CD4-positive, CD25-positive, alpha-beta regulatory T cell (primary cell): Measurements from ENCODE around the gene BLOC1S1. TPM values are rescaled to one million over a fixed set of nuclear protein-coding genes. Genes with fewer than 3 reads are reported as not detected.

Source experiments
- ATAC-seq, 2 donors: fragments of 150-1000 bp; cut with Tn5 transposase; one replicate each; pipeline ENCODE4 v1.10.0; 2021; ENCODE audit warnings: low read depth in 2 of 2, moderate number of reproducible peaks in 2 of 2, moderate library complexity in 1 of 2
- DNase-seq, 3 donors: peaks; one replicate each; pipeline versions ENCODE4 v3.0.0 to v3.0.0-alpha.2; 2012 to 2022; ENCODE audit warnings: mixed read lengths in 1 of 3
- H3K27ac ChIP-seq: one replicate; pipeline ENCODE4 v1.7.0; 2013; ENCODE audit warnings: mild to moderate bottlenecking, low read length; ENCODE audit not compliant: insufficient read depth, poor library complexity, severe bottlenecking
- H3K27me3 ChIP-seq: one replicate; pipeline ENCODE4 v1.7.0; 2013; ENCODE audit warnings: low read length; ENCODE audit not compliant: control insufficient read depth, insufficient read depth
- H3K36me3 ChIP-seq: one replicate; pipeline ENCODE4 v1.7.0; 2013; ENCODE audit warnings: mild to moderate bottlenecking, low read length, moderate library complexity; ENCODE audit not compliant: control insufficient read depth, insufficient read depth
- H3K4me1 ChIP-seq: 2 replicates; pipeline ENCODE4 v1.7.0; 2013; ENCODE audit warnings: mild to moderate bottlenecking, low read length; ENCODE audit not compliant: insufficient read depth, control insufficient read depth, poor library complexity, severe bottlenecking
- H3K4me3 ChIP-seq: one replicate; pipeline ENCODE4 v1.7.0; 2013; ENCODE audit warnings: low read depth, mild to moderate bottlenecking, low read length, moderate library complexity
- H3K9me3 ChIP-seq, 2 experiments: 1 replicate in 1 of 2; 2 replicates in 1 of 2; pipeline ENCODE4 v1.7.0; 2013; ENCODE audit warnings: low read length in 2 of 2, mild to moderate bottlenecking in 1 of 2, moderate library complexity in 1 of 2; ENCODE audit not compliant: control insufficient read depth in 2 of 2
- H3K27ac Mint-ChIP-seq, 3 donors: one replicate each; pipeline ENCODE4 v1.8.0; 2020 to 2022; ENCODE audit warnings: mild to moderate bottlenecking in 3 of 3, mixed read lengths in 3 of 3, moderate library complexity in 2 of 3
- H3K27me3 Mint-ChIP-seq: one replicate; pipeline ENCODE4 v1.8.0; 2022; ENCODE audit warnings: mild to moderate bottlenecking, mixed read lengths
- H3K36me3 Mint-ChIP-seq: one replicate; pipeline ENCODE4 v1.8.0; 2020; ENCODE audit warnings: mixed read lengths
- H3K4me1 Mint-ChIP-seq, 4 donors: one replicate each; pipeline ENCODE4 v1.8.0; 2020 to 2022; ENCODE audit warnings: mixed read lengths in 4 of 4, mild to moderate bottlenecking in 1 of 4
- H3K4me3 Mint-ChIP-seq, 4 donors: one replicate each; pipeline ENCODE4 v1.8.0; 2020 to 2022; ENCODE audit warnings: mild to moderate bottlenecking in 4 of 4, mixed read lengths in 4 of 4, moderate library complexity in 3 of 4
- H3K9me3 Mint-ChIP-seq, 7 donors: one replicate each; pipeline ENCODE4 v1.8.0; 2020 to 2022; ENCODE audit warnings: mixed read lengths in 7 of 7, mild to moderate bottlenecking in 3 of 7, moderate library complexity in 2 of 7
- polyA plus RNA-seq, 4 donors: library from polyadenylated mRNA; unstranded; fragments of 300-500 nt; fragmentation: Illumina TruSeq; gene quantifications; one replicate each; pipeline ENCODE4 v1.2.3, GENCODE V29; 2021
- total RNA-seq: library from RNA; stranded (reverse); gene quantifications from one replicate; pipeline ENCODE4 v1.2.3, GENCODE V29; 2022

BLOC1S1 gene
- total and polyA plus RNA-seq, 5 donors from 2014 or later = 60.1 to 128 (median 107) TPM

GRCh38 chr12:55765736-55766290 lies 50.0 kb downstream of the BLOC1S1 start:
- Mint-ChIP-seq H3K4me3 (peak overlapping the region in 1 of 4 donors; percentile 15), H3K27me3 (no peaks in the 10 kb centered on the region), H3K27ac (peak overlapping the region in 2 of 3 donors; percentile 68 to 87), H3K4me1 (peaks cover 0 to 16% (median 7%) of the 10 kb centered on the region in 4 donors), H3K9me3 (peaks cover 0 to 2% (median 0%) of the 10 kb centered on the region in 7 donors), H3K36me3 (peaks cover 17% of the 10 kb centered on the region)
- no peak for DNase-seq
- Histone ChIP-seq H3K9me3 (no peaks in the 10 kb centered on the region), H3K27me3 (no peaks in the 10 kb centered on the region), H3K4me1 (no peaks in the 10 kb centered on the region), H3K4me3 (no peak overlapping the region), H3K27ac (no peak overlapping the region), H3K36me3 (peaks cover 26% of the 10 kb centered on the region)
- ATAC-seq = no peak

GRCh38 chr12:55767156-55767555 lies 51.3 kb downstream of the BLOC1S1 start:
- Histone ChIP-seq H3K9me3 (no peaks in the 10 kb centered on the region), H3K4me1 (no peaks in the 10 kb centered on the region), H3K36me3 (peaks cover 37% of the 10 kb centered on the region), H3K27ac (no peak overlapping the region), H3K27me3 (no peaks in the 10 kb centered on the region), H3K4me3 (no peak overlapping the region)
- H3K27ac Mint-ChIP-seq = peak overlapping the region in 1 of 3 donors; percentile 58
- no peak overlapping the region for H3K4me3 Mint-ChIP-seq
- ATAC-seq (no peak), DNase-seq (no peak)
- peaks cover 23% of the 10 kb centered on the region for H3K36me3 Mint-ChIP-seq
- H3K4me1 Mint-ChIP-seq = peaks cover 8 to 12% (median 11%) of the 10 kb centered on the region in 4 donors
- H3K27me3 Mint-ChIP-seq = no peaks in the 10 kb centered on the region
- peaks cover 0 to 2% (median 0%) of the 10 kb centered on the region in 7 donors for H3K9me3 Mint-ChIP-seq

Other genes starting within 250 kb of the BLOC1S1 start
- gene OR6C70, start 245.9 kb upstream of the BLOC1S1 start, total RNA-seq = not detected
- not detected for gene OR6C70, start 245.9 kb upstream of the BLOC1S1 start, polyA plus RNA-seq
- not detected for gene OR6C68, start 223.7 kb upstream of the BLOC1S1 start, total RNA-seq
- gene OR6C68, start 223.7 kb upstream of the BLOC1S1 start, polyA plus RNA-seq = not detected
- not detected for gene OR6C4, start 166.4 kb upstream of the BLOC1S1 start, total RNA-seq
- not detected for gene OR6C4, start 166.4 kb upstream of the BLOC1S1 start, polyA plus RNA-seq
- gene OR2AP1, start 143.6 kb upstream of the BLOC1S1 start, total RNA-seq = 0.25 TPM
- gene OR2AP1, start 143.6 kb upstream of the BLOC1S1 start, polyA plus RNA-seq = not detected
- not detected for gene OR10P1, start 79.2 kb upstream of the BLOC1S1 start, total RNA-seq
- gene OR10P1, start 79.2 kb upstream of the BLOC1S1 start, polyA plus RNA-seq = not detected
- 0.76 TPM for gene ITGA7, start 8.1 kb upstream of the BLOC1S1 start, total RNA-seq
- gene ITGA7, start 8.1 kb upstream of the BLOC1S1 start, polyA plus RNA-seq = under 1 TPM in 1 of 4 donors, not detected in 3; 0.29 TPM
- 10.1 TPM for gene RDH5, start 4.3 kb downstream of the BLOC1S1 start, total RNA-seq
- gene RDH5, start 4.3 kb downstream of the BLOC1S1 start, polyA plus RNA-seq = 1 to 10 TPM in 3 of 4 donors, under 1 TPM in 1; 0.94 to 1.6 (median 1.4) TPM
- gene CD63, start 13.0 kb downstream of the BLOC1S1 start, total RNA-seq = 46.4 TPM
- 100 to 1,000 TPM; 145 to 205 (median 180) TPM for gene CD63, start 13.0 kb downstream of the BLOC1S1 start, polyA plus RNA-seq
- 7.4 TPM for gene GDF11, start 27.1 kb downstream of the BLOC1S1 start, total RNA-seq
- gene GDF11, start 27.1 kb downstream of the BLOC1S1 start, polyA plus RNA-seq = 1 to 10 TPM in 1 of 4 donors, under 1 TPM in 3; 0.56 to 1.2 (median 0.66) TPM
- 49.3 TPM for gene SARNP, start 101.7 kb downstream of the BLOC1S1 start, total RNA-seq
- 100 to 1,000 TPM; 109 to 159 (median 134) TPM for gene SARNP, start 101.7 kb downstream of the BLOC1S1 start, polyA plus RNA-seq
- gene ORMDL2, start 102.0 kb downstream of the BLOC1S1 start, total RNA-seq = 17.8 TPM
- gene ORMDL2, start 102.0 kb downstream of the BLOC1S1 start, polyA plus RNA-seq = 100 to 1,000 TPM; 132 to 199 (median 140) TPM
- gene DNAJC14, start 113.5 kb downstream of the BLOC1S1 start, total RNA-seq = 19.7 TPM
- gene DNAJC14, start 113.5 kb downstream of the BLOC1S1 start, polyA plus RNA-seq = 10 to 100 TPM; 38.3 to 43.0 (median 42.3) TPM
- gene MMP19, start 126.9 kb downstream of the BLOC1S1 start, total RNA-seq = not detected
- gene MMP19, start 126.9 kb downstream of the BLOC1S1 start, polyA plus RNA-seq = not detected
- 34.0 TPM for gene PYM1, start 211.8 kb downstream of the BLOC1S1 start, total RNA-seq
- 100 to 1,000 TPM in 3 of 4 donors, 10 to 100 TPM in 1; 99.3 to 123 (median 114) TPM for gene PYM1, start 211.8 kb downstream of the BLOC1S1 start, polyA plus RNA-seq
- gene DGKA, start 215.1 kb downstream of the BLOC1S1 start, total RNA-seq = 1,086 TPM
- 100 to 1,000 TPM; 225 to 284 (median 253) TPM for gene DGKA, start 215.1 kb downstream of the BLOC1S1 start, polyA plus RNA-seq
- 0.69 TPM for gene PMEL, start 250.0 kb downstream of the BLOC1S1 start, total RNA-seq
- under 1 TPM in 3 of 4 donors, not detected in 1; 0.52 to 0.86 (median 0.57) TPM for gene PMEL, start 250.0 kb downstream of the BLOC1S1 start, polyA plus RNA-seq